HG03565 (cell line): Measurements from ENCODE around the gene CDC25A.

ENCODE experiments used
- ATAC-seq: cut with Tn5 transposase; IDR thresholded peaks from one replicate; pipeline ENCODE4 v1.9.1; 2021; ENCODE audit warnings: mild to moderate bottlenecking, moderate library complexity; ENCODE audit not compliant: unreplicated experiment

Gene CDC25A

GRCh38 chr3:48196611-48197010, 8.4 kb upstream of the CDC25A start:
- no peak for ATAC-seq

DNA sequence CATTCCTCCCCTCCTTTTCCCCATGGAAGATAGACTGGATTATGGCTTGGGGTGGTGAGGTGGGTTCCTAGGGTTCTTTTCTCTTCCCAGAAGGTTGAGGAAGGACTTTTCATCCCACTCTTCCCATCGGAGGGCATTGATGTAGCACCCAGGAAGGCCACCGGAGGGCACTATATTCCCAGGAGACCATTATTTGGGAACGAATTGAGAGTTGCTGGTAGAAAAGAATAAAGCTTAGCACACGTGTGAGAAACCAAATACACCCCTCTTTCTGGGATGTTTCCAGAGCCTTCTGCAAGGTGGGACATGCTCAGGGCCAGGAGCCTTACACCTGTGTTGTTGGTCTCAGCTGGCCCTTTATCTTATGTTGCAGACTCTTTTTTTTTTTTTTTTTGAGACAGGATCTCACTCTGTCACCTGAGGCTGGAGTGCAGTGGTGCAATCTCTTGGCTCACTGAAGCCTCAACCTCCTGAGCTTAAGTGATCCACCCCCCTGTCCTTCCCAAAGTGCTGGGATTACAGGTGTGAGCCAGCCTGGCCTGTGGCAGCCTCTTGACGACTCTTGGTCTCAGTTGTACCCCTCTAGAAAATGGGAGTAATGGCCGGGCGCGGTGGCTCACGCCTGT, 6.3 kb upstream of the CDC25A start:
- ATAC-seq: no peak

DNA sequence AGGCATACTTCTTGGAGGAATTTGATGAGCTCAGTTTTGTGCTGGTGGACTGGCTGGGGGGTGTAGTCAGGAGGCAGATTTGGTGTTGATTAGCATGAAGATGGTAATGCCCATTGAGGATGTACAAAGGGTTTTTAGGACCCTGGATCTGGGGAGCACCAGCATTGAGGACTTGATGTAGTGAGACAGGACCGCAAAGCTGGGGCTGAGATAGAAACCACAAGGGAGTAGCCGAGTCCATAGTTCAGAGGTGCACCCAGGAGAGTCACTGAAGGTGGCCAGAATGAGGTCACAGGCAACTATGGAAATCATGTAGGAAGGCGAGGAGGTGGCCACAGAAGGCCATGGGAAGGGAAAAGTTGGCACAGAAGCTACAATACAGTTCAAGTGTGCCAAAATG, 2.7 kb upstream of the CDC25A start:
- no peak for ATAC-seq

DNA sequence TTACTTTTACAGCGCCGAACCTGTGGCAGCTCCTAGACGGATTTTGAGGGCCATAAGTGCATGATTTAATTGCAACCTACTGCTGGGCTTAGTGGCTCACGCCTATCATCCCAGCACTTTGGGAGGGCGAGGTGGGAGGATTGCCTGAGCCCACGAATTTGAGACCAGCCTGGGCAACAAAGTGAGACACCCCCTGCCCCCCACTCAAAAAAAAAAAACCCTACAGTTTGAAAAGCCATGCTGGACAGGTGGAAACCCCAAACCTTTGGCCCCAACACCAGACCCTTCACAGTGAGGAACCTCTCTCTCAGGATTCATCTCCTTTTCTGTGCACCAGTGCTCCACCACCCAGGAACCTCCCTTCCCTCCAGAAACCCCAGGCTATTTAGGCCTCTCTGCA, 1.1 kb upstream of the CDC25A start:
- no peak for ATAC-seq

DNA sequence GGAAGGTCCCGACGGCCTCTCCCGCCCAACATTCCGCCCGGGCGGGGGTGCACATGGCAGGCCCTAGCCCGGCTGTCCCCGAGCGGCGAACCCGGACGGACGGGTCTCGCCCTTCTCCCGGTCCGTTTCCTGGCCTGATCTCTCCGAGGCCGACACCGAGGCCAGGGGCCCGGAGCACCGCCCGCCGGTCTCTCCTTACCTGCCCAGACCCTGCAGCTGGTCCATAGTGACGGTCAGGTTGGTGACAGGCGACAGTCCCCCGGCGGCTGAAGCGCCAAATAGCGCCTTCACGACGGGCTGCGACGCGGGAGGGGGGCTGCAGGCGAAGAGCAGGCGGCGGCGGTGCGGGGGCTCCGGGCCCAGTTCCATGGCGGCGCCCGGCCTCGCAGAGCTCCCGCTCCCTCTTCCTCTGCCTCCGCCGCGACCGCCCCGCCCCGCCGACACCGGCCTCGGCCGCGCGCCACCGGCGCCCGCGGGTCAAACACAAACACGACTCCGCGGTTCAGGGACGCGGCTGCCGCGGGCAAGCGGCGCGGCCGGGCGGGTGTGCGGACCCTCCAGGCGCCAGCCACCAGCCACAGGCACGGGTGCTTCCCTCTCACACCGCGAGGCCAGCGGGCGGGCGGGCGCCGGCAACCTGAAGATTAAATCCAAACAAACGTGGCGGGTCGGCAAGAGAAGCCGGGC, 495 bp downstream of the CDC25A start:
- ATAC-seq: peak; percentile 10

GRCh38 chr3:48187301-48187578, 977 bp downstream of the CDC25A start:
- ATAC-seq: no peak

DNA sequence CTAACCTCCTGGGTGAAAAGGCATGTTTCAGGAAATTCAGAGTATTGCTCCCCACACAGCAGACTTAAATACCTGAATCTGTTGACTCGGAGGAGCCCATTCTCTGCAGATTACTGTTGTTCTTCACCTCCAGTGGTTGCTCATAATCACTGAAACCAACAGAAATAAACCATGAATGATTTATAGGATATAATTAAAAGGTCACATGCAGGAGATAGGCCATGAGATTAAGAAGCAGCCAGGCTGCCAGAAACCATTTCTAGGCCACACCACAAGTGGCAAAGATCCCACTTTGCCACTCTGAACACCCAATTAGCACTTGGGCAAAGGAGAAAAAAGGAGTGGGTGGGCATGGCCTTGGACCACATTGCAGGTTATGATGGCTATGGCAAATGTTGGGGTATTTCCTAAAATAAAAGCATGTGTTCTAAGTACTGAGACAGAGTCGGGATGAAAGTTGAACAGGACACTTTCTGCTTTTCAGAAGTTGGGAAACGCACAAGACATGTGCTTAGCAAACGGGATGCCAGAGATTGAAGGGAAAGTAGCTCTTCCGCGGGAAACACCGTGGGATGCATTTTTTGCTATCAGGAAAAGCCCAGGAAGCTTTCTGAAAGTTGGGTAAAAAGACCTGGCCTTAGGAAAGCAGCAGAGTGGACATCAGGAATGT, 1.5 kb downstream of the CDC25A start:
- no peak for ATAC-seq

- no peak for ATAC-seq
Observed at GRCh38 chr3:48185129-48185528, 3.1 kb downstream of the CDC25A start.

DNA sequence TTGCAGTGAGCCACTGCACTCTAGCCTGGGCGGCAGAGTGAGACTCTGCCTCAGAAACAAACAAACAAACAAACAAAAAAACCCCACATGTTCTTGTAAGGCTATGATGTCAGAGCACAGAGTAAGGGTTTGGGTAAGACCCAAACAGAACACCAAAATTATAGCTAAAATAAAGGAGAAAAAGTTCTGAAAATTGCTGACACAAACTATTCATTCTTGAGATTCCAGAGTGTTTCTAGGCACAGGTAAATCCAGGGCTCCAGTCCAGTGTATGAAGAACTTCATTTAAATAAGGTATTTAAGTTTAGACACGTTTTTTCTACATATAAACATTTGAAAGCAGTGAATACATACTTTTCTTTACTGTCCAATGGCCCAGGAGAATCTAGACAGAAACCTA, 3.9 kb downstream of the CDC25A start:
- no peak for ATAC-seq

- ATAC-seq: no peak
Observed at GRCh38 chr3:48180531-48181253, 7.5 kb downstream of the CDC25A start.

DNA sequence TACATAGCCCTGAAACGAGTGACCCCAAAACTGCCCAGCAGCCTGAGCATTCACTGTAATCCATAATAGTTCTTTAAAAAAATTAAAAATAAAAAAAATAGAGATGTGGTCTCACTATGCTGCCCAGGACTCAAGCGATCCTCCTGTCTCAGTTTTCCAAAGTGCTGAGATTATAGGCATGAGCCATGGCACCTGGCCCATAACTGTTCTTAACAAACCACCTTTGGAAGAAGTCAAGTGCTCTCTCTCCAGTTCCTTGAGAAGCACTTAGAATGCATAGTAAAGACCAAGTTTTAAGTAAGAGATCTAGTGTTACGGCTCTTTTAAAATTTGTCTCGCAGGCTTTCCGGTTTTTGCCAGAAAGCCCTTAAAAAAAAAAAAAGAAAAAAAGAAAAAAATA, 8.2 kb downstream of the CDC25A start:
- ATAC-seq: no peak

DNA sequence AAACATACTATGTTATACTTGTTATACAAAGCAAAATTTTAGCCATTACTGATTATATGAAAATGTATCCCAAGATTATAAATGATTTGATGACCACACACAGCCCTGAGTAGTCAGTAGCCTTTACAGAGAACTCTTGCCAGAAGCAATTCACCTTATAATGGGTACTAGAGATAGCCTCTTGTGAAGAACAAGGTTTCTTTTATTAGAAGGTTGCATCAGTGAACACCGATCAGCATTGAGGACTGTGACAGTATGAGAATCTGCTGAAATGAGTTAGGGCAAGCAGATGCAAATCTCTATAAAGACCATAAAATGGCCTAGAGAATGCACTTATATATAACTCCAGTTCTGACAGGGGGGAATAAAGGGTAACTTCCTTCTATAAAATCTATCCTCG, 10.1 kb downstream of the CDC25A start:
- ATAC-seq: no peak

- ATAC-seq: no peak
Observed at GRCh38 chr3:48157950-48158376, 30.3 kb downstream of the CDC25A start.

DNA sequence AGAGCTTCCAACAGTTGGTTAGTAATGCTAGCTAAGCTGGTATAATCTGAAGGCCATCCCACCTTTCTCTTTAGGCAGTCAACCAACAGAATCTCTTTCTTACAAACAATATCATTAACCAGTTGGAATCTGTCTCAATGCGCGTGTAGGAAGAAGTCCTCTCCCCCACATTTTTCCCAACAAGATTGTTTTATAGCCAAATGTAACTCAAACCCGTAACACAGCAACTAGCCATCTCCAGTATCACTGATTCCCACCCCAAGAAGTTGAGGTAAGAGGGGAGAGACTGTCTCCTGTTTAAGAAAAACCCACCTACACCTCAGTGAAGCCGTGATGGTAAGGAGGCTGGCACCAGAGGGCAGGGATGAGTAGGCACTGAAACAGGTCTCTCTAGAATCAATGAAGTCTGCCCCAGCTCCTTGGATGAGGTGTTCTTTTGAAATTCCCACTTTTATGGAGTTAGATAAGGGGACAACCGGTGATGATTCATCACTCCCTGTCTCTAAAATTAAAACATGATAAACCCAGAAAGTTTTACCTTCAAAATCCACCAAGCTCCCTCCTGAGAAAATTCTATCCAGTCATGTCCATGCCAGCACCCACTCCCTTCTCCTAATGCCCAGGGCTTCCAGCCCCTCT, 30.9 kb downstream of the CDC25A start:
- ATAC-seq: no peak

GRCh38 chr3:48156163-48156562, 32.1 kb downstream of the CDC25A start:
- ATAC-seq: no peak

DNA sequence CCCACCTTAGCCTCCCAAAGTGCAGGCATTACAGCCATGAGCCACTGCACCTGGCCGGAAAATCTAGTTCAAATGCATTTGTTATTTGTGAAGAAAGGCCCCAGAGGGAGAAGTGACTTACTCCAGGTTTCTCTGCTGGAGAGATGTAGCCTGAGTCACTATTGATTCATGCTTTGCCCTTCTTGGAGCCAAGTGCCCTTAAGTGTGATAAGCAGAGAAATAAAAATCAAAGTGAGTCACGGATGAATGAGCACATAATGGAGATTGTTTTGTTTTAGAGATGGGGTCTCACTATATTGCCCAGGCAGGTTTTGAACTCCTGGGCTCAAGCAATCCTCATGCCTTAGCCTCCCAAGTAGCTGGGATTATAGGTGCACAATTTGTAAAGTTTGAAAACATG, 33.1 kb downstream of the CDC25A start:
- no peak for ATAC-seq

- no peak for ATAC-seq
Observed at GRCh38 chr3:48151807-48152427, 36.3 kb downstream of the CDC25A start.

GRCh38 chr3:48151058-48151806, 37.0 kb downstream of the CDC25A start:
- ATAC-seq: no peak

DNA sequence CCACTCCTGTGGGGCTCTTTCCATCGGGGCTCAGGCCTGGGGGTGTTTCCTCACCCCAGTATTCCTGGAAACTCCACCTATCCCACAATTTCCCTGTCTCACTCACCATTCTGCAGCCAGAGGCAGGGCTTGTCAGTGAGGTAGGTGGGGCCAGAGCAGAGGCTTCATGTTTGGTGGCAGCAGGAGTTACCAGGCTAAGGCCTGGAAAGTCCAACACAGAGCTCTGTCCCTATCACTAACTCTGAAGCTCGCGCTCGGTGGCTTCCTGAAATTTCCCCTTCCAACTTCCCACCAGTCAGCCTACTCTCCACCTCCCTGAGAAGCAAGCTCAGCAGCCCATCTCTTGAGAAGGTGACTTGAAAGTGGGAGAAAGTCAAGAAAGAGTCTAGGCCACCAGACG, 44.2 kb downstream of the CDC25A start:
- no peak for ATAC-seq

DNA sequence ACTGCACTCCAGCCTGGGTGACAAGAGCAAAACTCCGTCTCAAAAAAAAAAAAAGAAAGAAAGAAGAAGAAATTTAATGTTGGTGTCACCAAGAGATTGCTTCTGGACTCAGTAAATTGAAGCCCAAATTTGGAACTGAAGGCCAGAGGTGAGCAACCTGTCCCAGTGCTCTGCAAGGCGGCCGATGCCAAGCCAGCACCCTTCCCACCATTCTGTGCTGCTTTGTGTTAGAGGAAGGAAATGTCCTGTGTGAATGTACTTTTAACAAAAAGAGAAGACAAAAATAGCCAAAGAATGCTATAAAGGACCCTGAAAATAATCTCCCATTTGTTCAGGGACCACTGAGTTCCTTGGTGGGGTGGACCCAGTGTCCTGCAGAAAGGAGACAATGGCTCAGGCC, 44.6 kb downstream of the CDC25A start:
- ATAC-seq: no peak
